ENCODE results near the gene GPX4.

The GPX4 gene

GRCh38 chr19:1140272-1141027 is 36.7 kb downstream of the GPX4 start:
- TF ChIP-seq, protein P1, sequence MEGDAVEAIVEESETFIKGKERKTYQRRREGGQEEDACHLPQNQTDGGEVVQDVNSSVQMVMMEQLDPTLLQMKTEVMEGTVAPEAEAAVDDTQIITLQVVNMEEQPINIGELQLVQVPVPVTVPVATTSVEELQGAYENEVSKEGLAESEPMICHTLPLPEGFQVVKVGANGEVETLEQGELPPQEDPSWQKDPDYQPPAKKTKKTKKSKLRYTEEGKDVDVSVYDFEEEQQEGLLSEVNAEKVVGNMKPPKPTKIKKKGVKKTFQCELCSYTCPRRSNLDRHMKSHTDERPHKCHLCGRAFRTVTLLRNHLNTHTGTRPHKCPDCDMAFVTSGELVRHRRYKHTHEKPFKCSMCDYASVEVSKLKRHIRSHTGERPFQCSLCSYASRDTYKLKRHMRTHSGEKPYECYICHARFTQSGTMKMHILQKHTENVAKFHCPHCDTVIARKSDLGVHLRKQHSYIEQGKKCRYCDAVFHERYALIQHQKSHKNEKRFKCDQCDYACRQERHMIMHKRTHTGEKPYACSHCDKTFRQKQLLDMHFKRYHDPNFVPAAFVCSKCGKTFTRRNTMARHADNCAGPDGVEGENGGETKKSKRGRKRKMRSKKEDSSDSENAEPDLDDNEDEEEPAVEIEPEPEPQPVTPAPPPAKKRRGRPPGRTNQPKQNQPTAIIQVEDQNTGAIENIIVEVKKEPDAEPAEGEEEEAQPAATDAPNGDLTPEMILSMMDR (IDR thresholded peaks at IDR 0.05), result no peak

DNA sequence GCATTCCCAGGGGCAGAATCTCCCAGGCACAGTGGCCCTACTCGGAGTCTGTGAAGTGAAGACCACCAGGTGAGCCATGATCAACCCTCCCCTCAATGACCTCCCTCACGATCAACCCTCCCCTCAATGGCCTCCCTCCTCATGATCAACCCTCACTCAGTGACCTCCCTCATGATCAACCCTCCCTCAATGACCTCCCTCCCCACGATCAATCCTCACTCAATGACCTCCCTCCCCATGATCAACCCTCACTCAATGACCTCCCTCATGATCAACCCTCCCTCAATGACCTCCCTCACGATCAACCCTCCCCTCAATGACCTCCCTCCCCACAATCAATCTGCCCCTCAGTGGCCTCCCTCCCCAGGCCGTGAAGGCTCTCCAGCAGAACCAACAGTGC is 38.1 kb downstream of the GPX4 start:
- no peak overlapping the region for H3K4me3 ChIP-seq
- DNase-seq (ENCODE audit: low spot score), result no peak
- TF ChIP-seq, protein P1 (IDR thresholded peaks at IDR 0.05), result no peak
- no peak overlapping the region for H3K27ac ChIP-seq

More at GRCh38 chr19:1140272-1141027, 36.7 kb downstream of the GPX4 start:
- Histone ChIP-seq H3K4me3 (no peak overlapping the region), H3K27ac (no peak overlapping the region)
- no peak for DNase-seq (ENCODE audit: low spot score)

DNA sequence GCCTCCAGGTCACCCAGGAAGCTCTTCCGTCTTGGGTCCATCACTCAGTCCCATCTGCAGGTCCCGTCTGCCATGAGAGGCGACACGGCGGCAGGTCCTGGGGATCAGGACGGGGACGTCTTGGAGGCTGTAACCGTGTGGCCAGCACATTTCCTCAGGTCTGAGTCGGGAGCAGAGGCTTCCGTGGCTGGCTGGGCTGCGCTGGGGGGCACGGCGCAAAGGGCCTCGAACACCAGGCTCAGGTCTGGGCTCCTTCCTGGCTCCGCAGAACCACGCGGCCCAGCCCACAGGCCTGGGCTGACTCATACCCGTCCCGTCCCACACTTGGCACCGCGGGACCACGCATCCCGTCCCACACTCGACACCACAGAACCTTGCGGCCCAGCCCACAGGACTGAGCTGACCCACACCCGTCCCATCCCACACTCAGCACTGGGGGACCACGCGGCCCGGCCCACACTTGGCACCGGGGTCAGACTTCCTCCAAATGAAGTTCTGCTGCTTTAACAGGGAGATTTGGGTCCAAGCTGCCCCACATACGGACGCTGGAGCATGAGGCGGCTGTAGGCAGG is 40.1 kb downstream of the GPX4 start:
- TF ChIP-seq, protein P1 (IDR thresholded peaks at IDR 0.05), result no peak
- H3K4me3 ChIP-seq, result no peak overlapping the region
- no peak overlapping the region for H3K27ac ChIP-seq
- no peak for DNase-seq (ENCODE audit: low spot score)

- Histone ChIP-seq H3K4me3 (no peak overlapping the region), H3K27ac (no peak overlapping the region)
- TF ChIP-seq, protein P1 (IDR thresholded peaks at IDR 0.05), result no peak
- no peak for DNase-seq (ENCODE audit: low spot score)
Observed at GRCh38 chr19:1144741-1145140, 40.9 kb downstream of the GPX4 start.

- no peak overlapping the region for H3K27ac ChIP-seq
Observed at GRCh38 chr19:1145635-1146411, 42.0 kb downstream of the GPX4 start.

GRCh38 chr19:1146412-1146699 is 42.6 kb downstream of the GPX4 start:
- no peak overlapping the region for H3K4me3 ChIP-seq
- no peak overlapping the region for H3K27ac ChIP-seq
- TF ChIP-seq, protein P1 (IDR thresholded peaks at IDR 0.05), result no peak
- DNase-seq (ENCODE audit: low spot score), result no peak

More at GRCh38 chr19:1145635-1146411, 42.0 kb downstream of the GPX4 start:
- DNase-seq (ENCODE audit: low spot score), result no peak
- TF ChIP-seq, protein P1 (IDR thresholded peaks at IDR 0.05), result no peak
- no peak overlapping the region for H3K4me3 ChIP-seq
